ENCODE data around the gene SLC25A12. TPM values are rescaled to one million over a fixed set of nuclear protein-coding genes. Genes with fewer than 3 reads are reported as not detected.

Gene SLC25A12
- total RNA-seq, 1 donor from 2014 or later = 20.5 TPM

GRCh38 chr2:171741189-171741588 is 152.9 kb downstream of the SLC25A12 start:
- Mint-ChIP-seq H3K4me1 (no peaks in the 10 kb centered on the region), H3K9me3 (no peaks in the 10 kb centered on the region), H3K27me3 (ENCODE audit: low read depth) (no peaks in the 10 kb centered on the region), H3K4me3 (no peak overlapping the region), H3K27ac (ENCODE audit: unreplicated experiment) (no peak overlapping the region), H3K36me3 (ENCODE audit: low read depth) (peaks cover 18% of the 10 kb centered on the region)
- DNase-seq (ENCODE audit: low read depth, low spot score) = no peak
- TF ChIP-seq CTCF (conservative IDR thresholded peaks at IDR 0.05) = no peak

GRCh38 chr2:171735991-171736710 is 157.9 kb downstream of the SLC25A12 start:
- TF ChIP-seq CTCF (conservative IDR thresholded peaks at IDR 0.05) = no peak
- H3K36me3 Mint-ChIP-seq (ENCODE audit: low read depth) = peaks cover 29% of the 10 kb centered on the region
- no peak overlapping the region for H3K27ac Mint-ChIP-seq (ENCODE audit: unreplicated experiment)

More at GRCh38 chr2:171735991-171736710, 157.9 kb downstream of the SLC25A12 start:
- no peak for DNase-seq (ENCODE audit: low read depth, low spot score)
- no peaks in the 10 kb centered on the region for H3K9me3 Mint-ChIP-seq
- no peaks in the 10 kb centered on the region for H3K27me3 Mint-ChIP-seq (ENCODE audit: low read depth)
- H3K4me1 Mint-ChIP-seq = no peaks in the 10 kb centered on the region
- H3K4me3 Mint-ChIP-seq = no peak overlapping the region

Other genes starting within 250 kb of the SLC25A12 start
- gene DYNC1I2, start 206.8 kb downstream of the SLC25A12 start, total RNA-seq = 109 and 122 TPM in 2 replicates
- gene HAT1, start 28.2 kb upstream of the SLC25A12 start, total RNA-seq = 70.8 and 77.7 TPM in 2 replicates
- gene METAP1D, start 105.7 kb upstream of the SLC25A12 start, total RNA-seq = 11.0 and 13.4 TPM in 2 replicates
- 48.9 and 51.5 TPM in 2 replicates for gene DLX1, start 191.3 kb upstream of the SLC25A12 start, total RNA-seq
- 21.1 and 22.6 TPM in 2 replicates for gene DLX2, start 208.7 kb upstream of the SLC25A12 start, total RNA-seq